Activated T-helper 17 cell treated with anti-CD3 and anti-CD28 coated beads, Interleukin-2, amount 50 U/mL, for 72 hours (primary cell): ENCODE data around the gene OR4D1. TPM values are rescaled to one million over a fixed set of nuclear protein-coding genes. Genes with fewer than 3 reads are reported as not detected.

Source experiments
- ATAC-seq: fragments of 150-1000 bp; cut with Tn5 transposase; replicated peaks from 2 replicates; pipeline ENCODE4 v1.10.0; 2021; ENCODE audit warnings: mild to moderate bottlenecking, moderate library complexity
- H3K27ac Mint-ChIP-seq: one replicate; pipeline ENCODE4 v1.8.0; 2022; ENCODE audit warnings: mixed read lengths
- H3K27me3 Mint-ChIP-seq: one replicate; pipeline ENCODE4 v1.8.0; 2022; ENCODE audit warnings: mixed read lengths
- H3K36me3 Mint-ChIP-seq: one replicate; pipeline ENCODE4 v1.8.0; 2022; ENCODE audit warnings: low read depth, mild to moderate bottlenecking, mixed read lengths
- H3K4me1 Mint-ChIP-seq: one replicate; pipeline ENCODE4 v1.8.0; 2022; ENCODE audit warnings: mixed read lengths
- H3K4me3 Mint-ChIP-seq: one replicate; pipeline ENCODE4 v1.8.0; 2022; ENCODE audit warnings: mild to moderate bottlenecking, mixed read lengths
- H3K9me3 Mint-ChIP-seq: one replicate; pipeline ENCODE4 v1.8.0; 2022; ENCODE audit warnings: mixed read lengths
- total RNA-seq, 2 donors: library from RNA; stranded (reverse); gene quantifications; one replicate each; pipeline ENCODE4 v1.2.3, GENCODE V29; 2022

The OR4D1 gene
- total RNA-seq, 2 donors from 2014 or later = 0.13 to 0.15 TPM

- Mint-ChIP-seq H3K4me1 (peaks cover 30% of the 10 kb centered on the region), H3K9me3 (no peaks in the 10 kb centered on the region), H3K27ac (peak overlapping the region; percentile 82), H3K36me3 (no peaks in the 10 kb centered on the region), H3K4me3 (peak overlapping the region; percentile 53), H3K27me3 (no peaks in the 10 kb centered on the region)
- ATAC-seq = peak; percentile 94
Observed at GRCh38 chr17:58172369-58173071, 24.3 kb downstream of the OR4D1 start.

GRCh38 chr17:58174871-58175270 is 26.7 kb downstream of the OR4D1 start:
- Mint-ChIP-seq H3K36me3 (no peaks in the 10 kb centered on the region), H3K4me3 (no peak overlapping the region), H3K27me3 (no peaks in the 10 kb centered on the region), H3K4me1 (peaks cover 22% of the 10 kb centered on the region), H3K27ac (no peak overlapping the region), H3K9me3 (no peaks in the 10 kb centered on the region)
- ATAC-seq = no peak

DNA sequence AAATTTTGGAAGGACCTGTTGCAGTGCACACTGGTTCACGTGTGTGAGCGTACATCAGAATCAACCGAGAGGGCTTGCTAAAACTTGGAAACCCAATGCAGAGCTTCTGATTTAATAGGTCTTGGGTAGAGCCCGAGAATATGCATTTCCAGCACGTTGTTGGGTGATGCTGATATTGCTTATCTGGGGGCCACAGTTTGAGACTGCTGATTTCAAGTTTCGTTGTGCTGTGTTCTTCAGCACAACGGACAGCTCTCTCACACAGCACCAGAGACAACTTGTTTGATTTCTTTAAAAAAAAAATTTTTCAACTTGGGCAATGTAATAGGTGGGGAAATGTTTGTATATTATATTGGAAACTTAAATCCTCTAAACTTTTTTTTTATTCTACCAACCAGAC is 28.0 kb downstream of the OR4D1 start:
- H3K36me3 Mint-ChIP-seq = no peaks in the 10 kb centered on the region
- peaks cover 13% of the 10 kb centered on the region for H3K4me1 Mint-ChIP-seq
- H3K9me3 Mint-ChIP-seq = no peaks in the 10 kb centered on the region
- H3K27ac Mint-ChIP-seq = no peak overlapping the region
- no peaks in the 10 kb centered on the region for H3K27me3 Mint-ChIP-seq
- no peak overlapping the region for H3K4me3 Mint-ChIP-seq
- no peak for ATAC-seq

DNA sequence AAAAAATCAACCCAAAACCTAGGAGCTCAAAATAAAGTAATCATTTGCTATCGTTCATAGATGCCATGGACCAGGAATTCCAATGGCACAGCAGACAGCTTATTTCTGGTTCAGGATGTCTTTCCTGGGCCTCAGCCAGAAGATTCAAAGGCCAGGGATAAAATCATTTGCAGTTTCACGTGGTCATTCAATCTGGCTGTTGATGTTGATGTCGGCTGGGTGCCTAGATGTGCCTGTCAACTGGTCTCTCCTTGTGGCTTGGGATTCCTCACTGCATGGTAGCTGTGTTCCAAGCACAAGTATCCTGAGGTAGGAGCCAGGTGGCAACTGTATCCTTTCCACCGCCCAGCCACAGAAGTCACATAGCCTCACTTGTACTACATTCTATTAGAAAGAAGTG is 33.6 kb downstream of the OR4D1 start:
- no peak for ATAC-seq
- Mint-ChIP-seq H3K27ac (no peak overlapping the region), H3K27me3 (no peaks in the 10 kb centered on the region)

DNA sequence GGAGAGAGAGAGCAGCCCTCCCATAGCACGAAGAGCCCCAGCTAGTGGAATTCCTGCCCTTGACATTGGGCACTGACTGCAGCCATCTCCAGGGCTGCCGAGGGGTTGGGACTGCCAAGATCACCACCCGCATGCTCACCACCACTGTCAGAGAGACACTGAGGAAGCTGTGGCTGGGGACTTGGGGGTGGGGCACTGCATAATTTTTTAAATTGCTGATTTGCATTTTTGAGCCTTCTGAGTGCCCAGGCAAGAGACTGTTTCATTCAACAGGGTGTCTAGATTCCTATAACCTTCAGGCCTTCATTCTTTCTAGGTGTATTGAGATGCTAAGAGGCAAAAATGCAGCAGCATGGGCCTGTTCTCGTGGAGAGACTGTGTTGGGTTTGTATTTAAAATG is 35.3 kb downstream of the OR4D1 start:
- peaks cover 6% of the 10 kb centered on the region for H3K27me3 Mint-ChIP-seq
- no peaks in the 10 kb centered on the region for H3K9me3 Mint-ChIP-seq
- H3K4me1 Mint-ChIP-seq = no peaks in the 10 kb centered on the region
- no peaks in the 10 kb centered on the region for H3K36me3 Mint-ChIP-seq
- no peak overlapping the region for H3K4me3 Mint-ChIP-seq
- no peak for ATAC-seq
- H3K27ac Mint-ChIP-seq = no peak overlapping the region

More for the DNA sequence above, 33.6 kb downstream of the OR4D1 start:
- Mint-ChIP-seq H3K36me3 (no peaks in the 10 kb centered on the region), H3K9me3 (no peaks in the 10 kb centered on the region), H3K4me3 (no peak overlapping the region), H3K4me1 (no peaks in the 10 kb centered on the region)

- H3K36me3 Mint-ChIP-seq = no peaks in the 10 kb centered on the region
- H3K27me3 Mint-ChIP-seq = peaks cover 6% of the 10 kb centered on the region
- H3K27ac Mint-ChIP-seq = no peak overlapping the region
- H3K4me1 Mint-ChIP-seq = no peaks in the 10 kb centered on the region
- ATAC-seq = no peak
- no peaks in the 10 kb centered on the region for H3K9me3 Mint-ChIP-seq
- H3K4me3 Mint-ChIP-seq = no peak overlapping the region
Observed at GRCh38 chr17:58184308-58184985, 36.3 kb downstream of the OR4D1 start.

GRCh38 chr17:58184986-58185761 is 37.0 kb downstream of the OR4D1 start:
- Mint-ChIP-seq H3K4me1 (no peaks in the 10 kb centered on the region), H3K27me3 (peaks cover 12% of the 10 kb centered on the region), H3K36me3 (no peaks in the 10 kb centered on the region), H3K4me3 (no peak overlapping the region), H3K27ac (no peak overlapping the region), H3K9me3 (no peaks in the 10 kb centered on the region)
- no peak for ATAC-seq

DNA sequence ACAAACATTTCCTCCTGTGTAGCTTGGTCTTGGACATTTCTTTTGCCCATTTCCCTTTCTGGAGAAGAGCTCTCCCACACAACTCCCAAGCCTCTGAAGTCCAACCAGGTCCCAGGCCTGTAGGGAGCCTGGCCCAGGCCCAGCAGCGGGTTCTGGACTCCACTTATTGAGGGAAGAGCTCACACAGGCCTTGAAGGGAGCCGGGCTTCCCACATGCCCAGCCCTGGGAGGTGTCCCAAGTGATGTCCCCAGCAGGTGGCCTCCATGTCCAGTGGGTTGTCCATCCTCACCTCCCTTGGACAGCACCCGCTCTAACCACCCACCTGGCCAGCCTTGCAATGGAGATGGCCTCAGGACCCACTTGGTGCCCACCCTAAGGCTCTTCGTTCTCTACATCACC is 38.4 kb downstream of the OR4D1 start:
- Mint-ChIP-seq H3K36me3 (no peaks in the 10 kb centered on the region), H3K27ac (no peak overlapping the region), H3K27me3 (peaks cover 12% of the 10 kb centered on the region), H3K4me3 (no peak overlapping the region), H3K4me1 (no peaks in the 10 kb centered on the region), H3K9me3 (no peaks in the 10 kb centered on the region)
- no peak for ATAC-seq

GRCh38 chr17:58187063-58187462 is 38.9 kb downstream of the OR4D1 start:
- no peak for ATAC-seq

DNA sequence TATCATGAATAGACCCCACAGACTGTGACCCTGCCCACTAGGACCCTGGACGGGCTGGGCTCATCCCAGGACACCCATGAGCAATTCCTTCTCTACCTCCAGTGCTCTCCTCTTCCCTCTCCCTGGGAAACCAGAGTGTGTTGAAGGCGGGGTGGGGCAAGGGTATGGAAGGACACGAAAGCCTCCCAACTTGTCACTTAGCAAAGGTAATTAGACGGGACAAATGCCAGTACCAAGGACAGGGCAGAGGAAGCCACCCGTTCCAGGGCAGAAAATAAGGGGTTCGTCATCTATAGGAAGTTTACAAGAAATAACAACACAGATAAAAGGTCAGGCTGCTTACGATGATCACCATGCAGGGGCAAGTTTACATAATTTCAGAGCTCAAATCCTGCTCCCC is 39.5 kb downstream of the OR4D1 start:
- no peaks in the 10 kb centered on the region for H3K9me3 Mint-ChIP-seq
- H3K4me1 Mint-ChIP-seq = no peaks in the 10 kb centered on the region
- no peak overlapping the region for H3K4me3 Mint-ChIP-seq
- no peak for ATAC-seq
- peaks cover 12% of the 10 kb centered on the region for H3K27me3 Mint-ChIP-seq
- no peak overlapping the region for H3K27ac Mint-ChIP-seq
- H3K36me3 Mint-ChIP-seq = no peaks in the 10 kb centered on the region

More at GRCh38 chr17:58187063-58187462, 38.9 kb downstream of the OR4D1 start:
- Mint-ChIP-seq H3K4me1 (no peaks in the 10 kb centered on the region), H3K27me3 (peaks cover 12% of the 10 kb centered on the region), H3K4me3 (no peak overlapping the region), H3K36me3 (no peaks in the 10 kb centered on the region), H3K9me3 (no peaks in the 10 kb centered on the region), H3K27ac (no peak overlapping the region)

GRCh38 chr17:58189436-58190146 is 41.4 kb downstream of the OR4D1 start:
- H3K4me3 Mint-ChIP-seq = no peak overlapping the region
- peaks cover 12% of the 10 kb centered on the region for H3K27me3 Mint-ChIP-seq
- no peak for ATAC-seq
- H3K27ac Mint-ChIP-seq = no peak overlapping the region
- no peaks in the 10 kb centered on the region for H3K4me1 Mint-ChIP-seq
- H3K9me3 Mint-ChIP-seq = no peaks in the 10 kb centered on the region
- H3K36me3 Mint-ChIP-seq = no peaks in the 10 kb centered on the region

- Mint-ChIP-seq H3K4me3 (no peak overlapping the region), H3K4me1 (no peaks in the 10 kb centered on the region), H3K36me3 (no peaks in the 10 kb centered on the region), H3K9me3 (no peaks in the 10 kb centered on the region), H3K27me3 (peaks cover 12% of the 10 kb centered on the region), H3K27ac (no peak overlapping the region)
- ATAC-seq = no peak
Observed at GRCh38 chr17:58191241-58191896, 43.2 kb downstream of the OR4D1 start.

- H3K4me3 Mint-ChIP-seq = no peak within 1 kb of the TSS
- peaks cover 17% of the 10 kb centered on the region for H3K27me3 Mint-ChIP-seq
- H3K36me3 Mint-ChIP-seq = no peaks in the 10 kb centered on the region
- no peaks in the 10 kb centered on the region for H3K9me3 Mint-ChIP-seq
- no peaks in the 10 kb centered on the region for H3K4me1 Mint-ChIP-seq
- no peak for ATAC-seq
- no peak within 1 kb of the TSS for H3K27ac Mint-ChIP-seq
Observed at GRCh38 chr17:58192612-58193011, 44.4 kb downstream of the OR4D1 start, which contains the start of gene EPX. Gene EPX (plus strand): TSS chr17:58192726. CDS start chr17:58192847, 121 bp downstream.
